ENCODE measurements around the gene VEGFA. TPM values are rescaled to one million over a fixed set of nuclear protein-coding genes. Genes with fewer than 3 reads are reported as not detected.

The VEGFA gene
- total RNA-seq, 1 donor from 2014 or later = 31.2 TPM

- Mint-ChIP-seq H3K27ac (ENCODE audit: unreplicated experiment) (no peak overlapping the region), H3K36me3 (ENCODE audit: low read depth) (no peaks in the 10 kb centered on the region), H3K9me3 (no peaks in the 10 kb centered on the region), H3K27me3 (ENCODE audit: low read depth) (peaks cover 7% of the 10 kb centered on the region), H3K4me1 (peaks cover 11% of the 10 kb centered on the region), H3K4me3 (no peak overlapping the region)
- no peak for DNase-seq (ENCODE audit: low read depth, low spot score)
- TF ChIP-seq CTCF (conservative IDR thresholded peaks at IDR 0.05) = no peak
These were observed 4.1 kb upstream of the VEGFA start for GRCh38 chr6:43765776-43766499.

- no peaks in the 10 kb centered on the region for H3K9me3 Mint-ChIP-seq
- H3K27me3 Mint-ChIP-seq (ENCODE audit: low read depth) = peaks cover 7% of the 10 kb centered on the region
- no peak for DNase-seq (ENCODE audit: low read depth, low spot score)
- TF ChIP-seq CTCF (conservative IDR thresholded peaks at IDR 0.05) = no peak
- peak overlapping the region; percentile 25 for H3K4me3 Mint-ChIP-seq
- H3K27ac Mint-ChIP-seq (ENCODE audit: unreplicated experiment) = no peak overlapping the region
- peaks cover 11% of the 10 kb centered on the region for H3K4me1 Mint-ChIP-seq
- no peaks in the 10 kb centered on the region for H3K36me3 Mint-ChIP-seq (ENCODE audit: low read depth)
These were observed 3.5 kb upstream of the VEGFA start for GRCh38 chr6:43766500-43766853.

GRCh38 chr6:43766964-43767461 lies 3.0 kb upstream of the VEGFA start:
- peaks cover 11% of the 10 kb centered on the region for H3K4me1 Mint-ChIP-seq
- no peak for DNase-seq (ENCODE audit: low read depth, low spot score)
- H3K27me3 Mint-ChIP-seq (ENCODE audit: low read depth) = peaks cover 8% of the 10 kb centered on the region
- peak overlapping the region; percentile 25 for H3K4me3 Mint-ChIP-seq
- H3K27ac Mint-ChIP-seq (ENCODE audit: unreplicated experiment) = no peak overlapping the region
- no peaks in the 10 kb centered on the region for H3K9me3 Mint-ChIP-seq
- no peak for TF ChIP-seq CTCF (conservative IDR thresholded peaks at IDR 0.05)
- H3K36me3 Mint-ChIP-seq (ENCODE audit: low read depth) = no peaks in the 10 kb centered on the region

GRCh38 chr6:43767553-43768505 lies 2.2 kb upstream of the VEGFA start:
- H3K36me3 Mint-ChIP-seq (ENCODE audit: low read depth) = no peaks in the 10 kb centered on the region
- no peaks in the 10 kb centered on the region for H3K9me3 Mint-ChIP-seq
- peaks cover 13% of the 10 kb centered on the region for H3K27me3 Mint-ChIP-seq (ENCODE audit: low read depth)
- peaks cover 18% of the 10 kb centered on the region for H3K4me1 Mint-ChIP-seq
- no peak for TF ChIP-seq CTCF (conservative IDR thresholded peaks at IDR 0.05)
- H3K4me3 Mint-ChIP-seq = peak overlapping the region; percentile 27
- no peak overlapping the region for H3K27ac Mint-ChIP-seq (ENCODE audit: unreplicated experiment)
- no peak for DNase-seq (ENCODE audit: low read depth, low spot score)

GRCh38 chr6:43768506-43768860 lies 1.5 kb upstream of the VEGFA start:
- peaks cover 24% of the 10 kb centered on the region for H3K4me1 Mint-ChIP-seq
- no peak overlapping the region for H3K4me3 Mint-ChIP-seq
- TF ChIP-seq CTCF (conservative IDR thresholded peaks at IDR 0.05) = no peak
- no peaks in the 10 kb centered on the region for H3K36me3 Mint-ChIP-seq (ENCODE audit: low read depth)
- no peak overlapping the region for H3K27ac Mint-ChIP-seq (ENCODE audit: unreplicated experiment)
- H3K27me3 Mint-ChIP-seq (ENCODE audit: low read depth) = peaks cover 11% of the 10 kb centered on the region
- H3K9me3 Mint-ChIP-seq = no peaks in the 10 kb centered on the region
- no peak for DNase-seq (ENCODE audit: low read depth, low spot score)
